H9 (cell line): ENCODE measurements around the gene ATP2B2. TPM values are rescaled to one million over a fixed set of nuclear protein-coding genes. Genes with fewer than 3 reads are reported as not detected.

Experiments used
- DNase-seq: peaks from one replicate; pipeline ENCODE4 v3.0.0-alpha.2; 2017
- H2AFZ ChIP-seq: one replicate; pipeline ENCODE4 v1.6.1; 2013; ENCODE audit warnings: mild to moderate bottlenecking, low read length, control low read depth, moderate library complexity
- H2AK5ac ChIP-seq: 2 replicates; pipeline ENCODE4 v1.6.1; 2013; ENCODE audit warnings: low read length, control low read depth, mixed read lengths; ENCODE audit not compliant: insufficient read length
- H2BK120ac ChIP-seq: one replicate; pipeline ENCODE4 v1.6.1; 2013; ENCODE audit warnings: low read depth, mild to moderate bottlenecking, low read length, control low read depth, inconsistent platforms; ENCODE audit not compliant: poor library complexity, severe bottlenecking
- H2BK12ac ChIP-seq: 2 replicates; pipeline ENCODE4 v1.6.1; 2013; ENCODE audit warnings: low read length, control low read depth, mixed read lengths, low read depth; ENCODE audit not compliant: insufficient read length
- H2BK15ac ChIP-seq: 2 replicates; pipeline ENCODE4 v1.6.1; 2013; ENCODE audit warnings: low read depth, low read length, control low read depth
- H2BK20ac ChIP-seq: one replicate; pipeline ENCODE4 v1.6.1; 2013; ENCODE audit warnings: low read depth, mild to moderate bottlenecking, low read length, control low read depth, inconsistent platforms; ENCODE audit not compliant: poor library complexity, severe bottlenecking
- H2BK5ac ChIP-seq: 2 replicates; pipeline ENCODE4 v1.6.1; 2013; ENCODE audit warnings: low read length, control low read depth, mixed read lengths; ENCODE audit not compliant: insufficient read length
- H3K14ac ChIP-seq: 2 replicates; pipeline ENCODE4 v1.6.1; 2013; ENCODE audit warnings: low read length, control low read depth; ENCODE audit not compliant: insufficient read depth
- H3K18ac ChIP-seq: 2 replicates; pipeline ENCODE4 v1.6.1; 2013; ENCODE audit warnings: low read depth, mild to moderate bottlenecking, mixed read lengths, low read length, control low read depth; ENCODE audit not compliant: insufficient read length
- H3K23ac ChIP-seq: 2 replicates; pipeline ENCODE4 v1.6.1; 2013; ENCODE audit warnings: low read length, control low read depth, mixed read lengths, low read depth; ENCODE audit not compliant: insufficient read length
- H3K23me2 ChIP-seq: 2 replicates; pipeline ENCODE4 v1.6.1; 2013; ENCODE audit warnings: low read depth, mild to moderate bottlenecking, mixed read lengths, low read length, control low read depth; ENCODE audit not compliant: insufficient read length, poor library complexity, severe bottlenecking
- H3K27ac ChIP-seq: 2 replicates; pipeline ENCODE4 v1.5.1; 2013; ENCODE audit warnings: low read length, control low read depth, mixed read lengths, low read depth; ENCODE audit not compliant: insufficient read length
- H3K27me3 ChIP-seq: 2 replicates; pipeline ENCODE4 v1.6.1; 2013; ENCODE audit warnings: low read length, control low read depth, inconsistent platforms; ENCODE audit not compliant: insufficient read depth
- H3K4ac ChIP-seq: 2 replicates; pipeline ENCODE4 v1.6.1; 2013; ENCODE audit warnings: low read depth, mild to moderate bottlenecking, control low read depth, inconsistent platforms, low read length, moderate library complexity
- H3K4me1 ChIP-seq: 2 replicates; pipeline ENCODE4 v1.6.1; 2013; ENCODE audit warnings: low read length, control low read depth, inconsistent platforms; ENCODE audit not compliant: insufficient read depth
- H3K4me2 ChIP-seq: 2 replicates; pipeline ENCODE4 v1.6.1; 2013; ENCODE audit warnings: low read length, control low read depth, mixed read lengths; ENCODE audit not compliant: insufficient read length, insufficient read depth
- H3K56ac ChIP-seq: 2 replicates; pipeline ENCODE4 v1.6.1; 2013; ENCODE audit warnings: low read depth, mild to moderate bottlenecking, mixed read lengths, low read length, control low read depth; ENCODE audit not compliant: insufficient read length
- H3K79me1 ChIP-seq: 2 replicates; pipeline ENCODE4 v1.6.1; 2013; ENCODE audit warnings: low read depth, mild to moderate bottlenecking, moderate library complexity, low read length, control low read depth, inconsistent platforms; ENCODE audit not compliant: insufficient read depth, poor library complexity, severe bottlenecking
- H3K79me2 ChIP-seq: 2 replicates; pipeline ENCODE4 v1.6.1; 2013; ENCODE audit warnings: low read length, control low read depth, inconsistent platforms; ENCODE audit not compliant: insufficient read depth
- H3K9ac ChIP-seq: 2 replicates; pipeline ENCODE4 v1.6.1; 2013; ENCODE audit warnings: low read length, control low read depth, mixed read lengths; ENCODE audit not compliant: insufficient read length; ENCODE audit errors: extremely low read depth
- H3K9me3 ChIP-seq: one replicate; pipeline ENCODE4 v1.6.1; 2013; ENCODE audit warnings: low read depth, low read length, inconsistent platforms; ENCODE audit not compliant: control insufficient read depth
- H3T11ph ChIP-seq: one replicate; pipeline ENCODE4 v1.6.1; 2013; ENCODE audit warnings: mild to moderate bottlenecking, low read length, control low read depth, inconsistent platforms
- H4K20me1 ChIP-seq: one replicate; pipeline ENCODE4 v1.6.1; 2013; ENCODE audit not compliant: control insufficient read depth, insufficient read length, insufficient read depth
- H4K5ac ChIP-seq: 2 replicates; pipeline ENCODE4 v1.6.1; 2013; ENCODE audit warnings: low read depth, mild to moderate bottlenecking, mixed read lengths, low read length, control low read depth; ENCODE audit not compliant: insufficient read length
- H4K8ac ChIP-seq: replicated peaks from 2 replicates; pipeline ENCODE4 v1.6.1; 2013; ENCODE audit warnings: low read length, control low read depth, mixed read lengths, low read depth; ENCODE audit not compliant: insufficient read length
- H4K91ac ChIP-seq: 2 replicates; pipeline ENCODE4 v1.6.1; 2013; ENCODE audit warnings: low read depth, mild to moderate bottlenecking, moderate library complexity, mixed read lengths, low read length, control low read depth; ENCODE audit not compliant: insufficient read length
- H3K27ac Mint-ChIP-seq, 3 experiments: 2 replicates in 2 of 3; 3 replicates in 1 of 3; pipeline ENCODE4 v1.8.0; 2020 to 2021; ENCODE audit warnings: mixed read lengths in 3 of 3, mild to moderate bottlenecking in 1 of 3, moderate library complexity in 1 of 3
- H3K27me3 Mint-ChIP-seq: 2 replicates; pipeline ENCODE4 v1.8.0; 2021; ENCODE audit warnings: low read depth, mild to moderate bottlenecking, moderate library complexity, mixed read lengths
- H3K36me3 Mint-ChIP-seq, 3 experiments: 2 replicates in 2 of 3; 3 replicates in 1 of 3; pipeline ENCODE4 v1.8.0; 2020 to 2021; ENCODE audit warnings: low read depth in 3 of 3, mixed read lengths in 3 of 3; ENCODE audit not compliant: insufficient read depth in 1 of 3
- H3K4me1 Mint-ChIP-seq, 2 experiments: 2 replicates each; pipeline ENCODE4 v1.8.0; 2020; ENCODE audit warnings: mixed read lengths in 2 of 2
- H3K4me3 Mint-ChIP-seq, 2 experiments: 2 replicates in 1 of 2; 3 replicates in 1 of 2; pipeline ENCODE4 v1.8.0; 2020 to 2021; ENCODE audit warnings: mild to moderate bottlenecking in 2 of 2, mixed read lengths in 2 of 2, moderate library complexity in 1 of 2
- H3K9me3 Mint-ChIP-seq, 2 experiments: 2 replicates in 1 of 2; 3 replicates in 1 of 2; pipeline ENCODE4 v1.8.0; 2020; ENCODE audit warnings: mild to moderate bottlenecking in 2 of 2, mixed read lengths in 2 of 2, moderate library complexity in 1 of 2
- WGBS: extraction: QIAGEN DNeasy Blood & Tissue Kit; methylation state at CpG from one replicate; pipeline ENCODE4 v1.1.7; 2013; ENCODE audit warnings: missing lambda C conversion rate, low lambda C conversion rate, mixed read lengths; ENCODE audit not compliant: insufficient read length; ENCODE audit errors: extremely low coverage; 5-methylcytosine and 5-hydroxymethylcytosine counted together
- total RNA-seq: library from RNA; stranded (reverse); gene quantifications from 2 replicates; pipeline ENCODE4 v1.2.1, GENCODE V29; 2021
- TF ChIP-seq, protein P1 (sequence below): fragments of 200-600 bp; sonication (generic); conservative IDR thresholded peaks from 3 replicates; pipeline ENCODE4 v1.8.0; 2021; ENCODE audit warnings: antibody characterized with exemption, mild to moderate bottlenecking

The ATP2B2 gene
- total RNA-seq, 1 experiment from 2014 or later, result 0.33 TPM

DNA sequence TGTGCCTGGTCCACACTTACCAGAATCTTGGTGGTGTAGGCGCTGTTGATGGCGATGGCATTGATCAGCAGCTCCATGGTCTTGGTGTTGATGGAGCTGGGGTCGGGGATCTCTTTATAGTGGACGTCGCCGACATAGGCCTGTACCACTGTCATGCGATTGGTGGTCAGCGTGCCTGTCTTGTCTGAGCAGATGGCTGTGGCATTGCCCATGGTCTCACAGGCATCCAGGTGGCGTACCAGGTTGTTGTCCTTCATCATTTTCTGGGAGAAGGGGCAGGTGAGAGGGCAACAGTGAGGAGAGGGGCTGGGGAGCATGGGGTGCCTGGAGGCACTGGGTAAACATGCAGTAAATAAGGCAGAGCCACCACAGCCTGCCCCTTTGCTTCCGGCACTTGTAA, 133.6 kb downstream of the ATP2B2 start:
- no peaks in the 10 kb centered on the region for H3K23me2 ChIP-seq
- no peak overlapping the region for H4K8ac ChIP-seq
- H3K9me3 ChIP-seq, result no peaks in the 10 kb centered on the region
- H3K14ac ChIP-seq, result no peak overlapping the region; the same call in 1 of the 2 replicates
- H4K91ac ChIP-seq, result no peak overlapping the region
- H2BK5ac ChIP-seq, result no peak overlapping the region
- no peaks in the 10 kb centered on the region for H3K79me1 ChIP-seq
- H3K4ac ChIP-seq, result no peak overlapping the region
- H2BK15ac ChIP-seq, result no peak overlapping the region
- Mint-ChIP-seq H3K27me3 (peaks cover 1% of the 10 kb centered on the region), H3K4me3 (no peak overlapping the region), H3K9me3 (peaks cover 3 to 5% of the 10 kb centered on the region in 2 experiments; a peak in 3 of 5 replicates), H3K27ac (peak overlapping the region; percentile 20 to 79 (median 35); a peak in 2 of 7 replicates), H3K36me3 (peaks cover 3 to 4% (median 4%) of the 10 kb centered on the region in 3 experiments; a peak in 5 of 7 replicates), H3K4me1 (peaks cover 35 to 36% of the 10 kb centered on the region in 2 experiments)
- H3K4me1 ChIP-seq, result peaks cover 4% of the 10 kb centered on the region; the same call in 1 of the 2 replicates
- no peak overlapping the region for H2BK120ac ChIP-seq
- no peak for DNase-seq
- no peaks in the 10 kb centered on the region for H3K79me2 ChIP-seq
- H2AK5ac ChIP-seq, result no peak overlapping the region
- H4K5ac ChIP-seq, result no peak overlapping the region
- no peaks in the 10 kb centered on the region for H3K27me3 ChIP-seq
- H3K18ac ChIP-seq, result no peak overlapping the region
- no peak overlapping the region for H3K56ac ChIP-seq
- WGBS, result no CpG with 5 or more reads among the region's 10 CpGs
- TF ChIP-seq, protein P1, sequence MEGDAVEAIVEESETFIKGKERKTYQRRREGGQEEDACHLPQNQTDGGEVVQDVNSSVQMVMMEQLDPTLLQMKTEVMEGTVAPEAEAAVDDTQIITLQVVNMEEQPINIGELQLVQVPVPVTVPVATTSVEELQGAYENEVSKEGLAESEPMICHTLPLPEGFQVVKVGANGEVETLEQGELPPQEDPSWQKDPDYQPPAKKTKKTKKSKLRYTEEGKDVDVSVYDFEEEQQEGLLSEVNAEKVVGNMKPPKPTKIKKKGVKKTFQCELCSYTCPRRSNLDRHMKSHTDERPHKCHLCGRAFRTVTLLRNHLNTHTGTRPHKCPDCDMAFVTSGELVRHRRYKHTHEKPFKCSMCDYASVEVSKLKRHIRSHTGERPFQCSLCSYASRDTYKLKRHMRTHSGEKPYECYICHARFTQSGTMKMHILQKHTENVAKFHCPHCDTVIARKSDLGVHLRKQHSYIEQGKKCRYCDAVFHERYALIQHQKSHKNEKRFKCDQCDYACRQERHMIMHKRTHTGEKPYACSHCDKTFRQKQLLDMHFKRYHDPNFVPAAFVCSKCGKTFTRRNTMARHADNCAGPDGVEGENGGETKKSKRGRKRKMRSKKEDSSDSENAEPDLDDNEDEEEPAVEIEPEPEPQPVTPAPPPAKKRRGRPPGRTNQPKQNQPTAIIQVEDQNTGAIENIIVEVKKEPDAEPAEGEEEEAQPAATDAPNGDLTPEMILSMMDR, result no peak
- no peaks in the 10 kb centered on the region for H4K20me1 ChIP-seq
- H2BK12ac ChIP-seq, result no peak overlapping the region
- no peak overlapping the region for H2AFZ ChIP-seq
- H3T11ph ChIP-seq, result no peak overlapping the region
- no peak overlapping the region for H3K4me2 ChIP-seq
- no peak overlapping the region for H3K27ac ChIP-seq
- H3K9ac ChIP-seq, result no peak overlapping the region
- no peak overlapping the region for H2BK20ac ChIP-seq
- no peak overlapping the region for H3K23ac ChIP-seq
